ENCODE measurements around the gene LGALS9.

DNA sequence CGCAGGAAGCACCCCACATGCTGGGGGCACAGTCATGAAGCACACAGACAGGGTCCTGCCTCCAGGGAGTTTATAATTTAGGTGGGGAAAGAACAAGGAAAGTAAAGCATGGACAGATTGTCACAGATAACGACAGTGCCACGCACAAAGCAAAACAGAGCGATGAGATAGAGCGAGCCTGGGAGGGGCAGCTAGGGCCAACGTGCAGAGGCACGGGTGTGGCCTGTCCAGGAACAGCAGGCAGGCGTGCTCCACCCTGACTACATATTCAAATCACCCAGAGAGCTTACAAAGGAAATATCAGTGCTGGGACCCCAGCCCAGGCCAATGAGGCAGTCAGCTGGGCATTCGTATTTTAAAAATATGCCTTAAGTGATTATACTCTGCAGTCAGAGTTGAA, 16.8 kb downstream of the LGALS9 start:
- TF ChIP-seq, protein P1, sequence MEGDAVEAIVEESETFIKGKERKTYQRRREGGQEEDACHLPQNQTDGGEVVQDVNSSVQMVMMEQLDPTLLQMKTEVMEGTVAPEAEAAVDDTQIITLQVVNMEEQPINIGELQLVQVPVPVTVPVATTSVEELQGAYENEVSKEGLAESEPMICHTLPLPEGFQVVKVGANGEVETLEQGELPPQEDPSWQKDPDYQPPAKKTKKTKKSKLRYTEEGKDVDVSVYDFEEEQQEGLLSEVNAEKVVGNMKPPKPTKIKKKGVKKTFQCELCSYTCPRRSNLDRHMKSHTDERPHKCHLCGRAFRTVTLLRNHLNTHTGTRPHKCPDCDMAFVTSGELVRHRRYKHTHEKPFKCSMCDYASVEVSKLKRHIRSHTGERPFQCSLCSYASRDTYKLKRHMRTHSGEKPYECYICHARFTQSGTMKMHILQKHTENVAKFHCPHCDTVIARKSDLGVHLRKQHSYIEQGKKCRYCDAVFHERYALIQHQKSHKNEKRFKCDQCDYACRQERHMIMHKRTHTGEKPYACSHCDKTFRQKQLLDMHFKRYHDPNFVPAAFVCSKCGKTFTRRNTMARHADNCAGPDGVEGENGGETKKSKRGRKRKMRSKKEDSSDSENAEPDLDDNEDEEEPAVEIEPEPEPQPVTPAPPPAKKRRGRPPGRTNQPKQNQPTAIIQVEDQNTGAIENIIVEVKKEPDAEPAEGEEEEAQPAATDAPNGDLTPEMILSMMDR (conservative IDR thresholded peaks at IDR 0.05 in 1 of 2, IDR thresholded peaks at IDR 0.05 in 1 of 2; ENCODE audit: low read depth in 1 of 2, low read length in 2 of 2): no peak
- TF ChIP-seq EZH2 (IDR thresholded peaks at IDR 0.05; ENCODE audit: low read length, missing control alignments): no peak
